ENCODE results near the gene ALK.

DNA sequence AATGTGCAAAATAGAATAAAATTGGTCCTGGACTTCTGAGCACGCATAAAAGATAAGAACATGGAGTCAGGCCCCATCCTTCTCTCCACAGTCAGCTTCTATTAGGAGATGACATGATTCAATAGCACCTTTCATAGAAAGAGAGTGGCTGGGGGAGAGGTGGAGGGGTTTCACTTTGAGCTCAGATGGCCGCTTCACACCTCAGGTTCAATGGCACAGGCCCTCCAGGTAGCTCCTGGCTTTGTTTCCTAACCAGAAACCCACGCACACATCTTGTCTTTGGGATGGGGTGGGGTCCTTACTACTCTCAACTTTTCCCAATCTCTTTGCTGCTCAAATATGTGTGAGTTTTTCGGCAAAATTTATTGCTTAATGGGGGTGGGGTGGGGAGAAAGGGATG is 473.9 kb downstream of the ALK start:
- TF ChIP-seq POLR2A (IDR thresholded peaks at IDR 0.05) (no peak), POLR2AphosphoS5 (IDR thresholded peaks at IDR 0.05) (no peak), EP300 (IDR thresholded peaks at IDR 0.05) (no peak)
- TF ChIP-seq, protein P1, sequence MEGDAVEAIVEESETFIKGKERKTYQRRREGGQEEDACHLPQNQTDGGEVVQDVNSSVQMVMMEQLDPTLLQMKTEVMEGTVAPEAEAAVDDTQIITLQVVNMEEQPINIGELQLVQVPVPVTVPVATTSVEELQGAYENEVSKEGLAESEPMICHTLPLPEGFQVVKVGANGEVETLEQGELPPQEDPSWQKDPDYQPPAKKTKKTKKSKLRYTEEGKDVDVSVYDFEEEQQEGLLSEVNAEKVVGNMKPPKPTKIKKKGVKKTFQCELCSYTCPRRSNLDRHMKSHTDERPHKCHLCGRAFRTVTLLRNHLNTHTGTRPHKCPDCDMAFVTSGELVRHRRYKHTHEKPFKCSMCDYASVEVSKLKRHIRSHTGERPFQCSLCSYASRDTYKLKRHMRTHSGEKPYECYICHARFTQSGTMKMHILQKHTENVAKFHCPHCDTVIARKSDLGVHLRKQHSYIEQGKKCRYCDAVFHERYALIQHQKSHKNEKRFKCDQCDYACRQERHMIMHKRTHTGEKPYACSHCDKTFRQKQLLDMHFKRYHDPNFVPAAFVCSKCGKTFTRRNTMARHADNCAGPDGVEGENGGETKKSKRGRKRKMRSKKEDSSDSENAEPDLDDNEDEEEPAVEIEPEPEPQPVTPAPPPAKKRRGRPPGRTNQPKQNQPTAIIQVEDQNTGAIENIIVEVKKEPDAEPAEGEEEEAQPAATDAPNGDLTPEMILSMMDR (IDR thresholded peaks at IDR 0.05): no peak
